ENCODE data around the gene SBF2. TPM values are rescaled to one million over a fixed set of nuclear protein-coding genes. Genes with fewer than 3 reads are reported as not detected.

Gene SBF2
- total RNA-seq, 2 experiments from 2014 or later = 15.8 to 18.6 TPM

GRCh38 chr11:9842923-9843322 is 451.1 kb downstream of the SBF2 start:
- POLR2A ChIA-PET = interaction anchor here (0.6 kb wide), 1 partner anchor 30 kb away, joined by 6 read pairs; no protein-coding TSS in a partner anchor
- Mint-ChIP-seq H3K27me3 (no peaks in the 10 kb centered on the region), H3K27ac (no peak overlapping the region), H3K4me3 (no peak overlapping the region), H3K9me3 (no peaks in the 10 kb centered on the region), H3K4me1 (peaks cover 36% of the 10 kb centered on the region), H3K36me3 (peaks cover 48% of the 10 kb centered on the region)
- ATAC-seq (ENCODE audit: low read depth) (no peak), DNase-seq (no peak)

- H3K27me3 Mint-ChIP-seq = no peaks in the 10 kb centered on the region
- H3K36me3 Mint-ChIP-seq = peaks cover 40% of the 10 kb centered on the region
- DNase-seq (no peak), ATAC-seq (ENCODE audit: low read depth) (no peak)
- H3K9me3 Mint-ChIP-seq = no peaks in the 10 kb centered on the region
- peaks cover 36% of the 10 kb centered on the region for H3K4me1 Mint-ChIP-seq
- H3K4me3 Mint-ChIP-seq = peak overlapping the region; percentile 57
- no peak overlapping the region for H3K27ac Mint-ChIP-seq
- POLR2A ChIA-PET = interaction anchor here (0.7 kb wide), 1 partner anchor 463 kb away, joined by 3 read pairs; no protein-coding TSS in a partner anchor
Measured at GRCh38 chr11:9840460-9841004, 453.5 kb downstream of the SBF2 start.

DNA sequence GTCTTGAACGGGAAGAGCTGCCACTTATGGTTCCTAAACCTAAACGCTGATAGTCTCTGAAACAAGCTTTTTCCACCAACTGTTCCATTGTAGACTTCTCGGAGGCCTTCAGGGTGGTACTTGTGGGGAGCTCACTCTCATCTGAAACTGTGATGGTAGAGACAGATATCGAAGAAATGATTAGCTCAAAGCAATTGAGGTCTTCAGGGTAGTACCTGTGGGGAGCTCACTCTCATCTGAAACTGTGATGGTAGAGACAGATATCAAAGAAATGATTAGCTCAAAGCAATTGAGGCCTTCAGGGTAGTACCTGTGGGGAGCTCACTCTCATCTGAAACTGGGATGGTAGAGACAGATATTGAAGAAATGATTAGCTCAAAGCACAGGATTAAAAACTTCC is 454.5 kb downstream of the SBF2 start:
- peak overlapping the region; percentile 72 for H3K27ac Mint-ChIP-seq
- H3K4me1 Mint-ChIP-seq = peaks cover 36% of the 10 kb centered on the region
- POLR2A ChIA-PET = no interaction called here
- DNase-seq = no peak
- no peak for ATAC-seq (ENCODE audit: low read depth)
- H3K36me3 Mint-ChIP-seq = peaks cover 37% of the 10 kb centered on the region
- H3K27me3 Mint-ChIP-seq = no peaks in the 10 kb centered on the region
- no peak overlapping the region for H3K4me3 Mint-ChIP-seq
- H3K9me3 Mint-ChIP-seq = no peaks in the 10 kb centered on the region

DNA sequence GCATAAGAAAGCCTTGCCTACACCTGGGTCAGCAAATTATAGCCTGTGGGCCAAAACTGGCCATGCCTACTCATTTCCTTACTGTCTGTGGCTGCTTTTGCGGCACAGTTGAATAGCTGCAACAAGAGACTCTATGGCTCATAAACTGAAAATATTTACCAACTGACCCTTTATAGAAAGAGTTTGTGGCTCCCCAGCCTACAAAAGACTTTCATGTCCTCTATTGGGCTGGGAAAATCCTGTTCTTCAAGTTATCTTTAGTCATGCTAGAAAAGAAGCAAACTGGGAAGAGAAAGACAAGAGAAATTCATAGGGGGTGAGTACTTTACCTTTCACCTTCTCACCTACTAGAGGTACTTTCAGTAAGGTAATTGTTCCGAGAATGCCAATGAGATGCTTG is 455.1 kb downstream of the SBF2 start:
- peak overlapping the region; percentile 72 for H3K27ac Mint-ChIP-seq
- H3K4me1 Mint-ChIP-seq = peaks cover 36% of the 10 kb centered on the region
- no peak overlapping the region for H3K4me3 Mint-ChIP-seq
- H3K9me3 Mint-ChIP-seq = no peaks in the 10 kb centered on the region
- DNase-seq = no peak
- no peaks in the 10 kb centered on the region for H3K27me3 Mint-ChIP-seq
- peaks cover 34% of the 10 kb centered on the region for H3K36me3 Mint-ChIP-seq
- no peak for ATAC-seq (ENCODE audit: low read depth)
- POLR2A ChIA-PET = no interaction called here

DNA sequence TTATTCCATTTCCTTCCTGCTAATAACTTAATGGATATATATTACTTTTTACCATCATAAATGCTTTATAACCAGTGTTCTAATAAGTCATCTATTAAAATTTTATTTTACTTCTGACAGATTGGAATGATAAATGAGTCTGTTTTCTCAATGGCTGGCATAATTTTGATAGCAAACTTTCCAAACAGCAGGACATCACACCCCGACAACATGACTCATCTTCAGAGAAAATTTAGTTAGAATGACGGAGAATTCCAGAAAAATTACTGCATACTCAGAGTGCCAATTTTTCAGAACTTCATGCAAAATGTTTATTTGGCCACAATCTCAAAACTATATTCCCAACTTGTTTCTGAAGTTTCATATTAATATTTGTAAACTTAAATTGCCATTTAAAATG is 455.8 kb downstream of the SBF2 start:
- Mint-ChIP-seq H3K36me3 (peaks cover 34% of the 10 kb centered on the region), H3K4me1 (peaks cover 35% of the 10 kb centered on the region), H3K27ac (no peak overlapping the region), H3K9me3 (no peaks in the 10 kb centered on the region), H3K4me3 (no peak overlapping the region), H3K27me3 (no peaks in the 10 kb centered on the region)
- ATAC-seq (ENCODE audit: low read depth) (no peak), DNase-seq (no peak)
- POLR2A ChIA-PET = no interaction called here

GRCh38 chr11:9834291-9834690 is 459.7 kb downstream of the SBF2 start:
- H3K36me3 Mint-ChIP-seq = peaks cover 15% of the 10 kb centered on the region
- no peak overlapping the region for H3K27ac Mint-ChIP-seq
- POLR2A ChIA-PET = no interaction called here
- H3K4me3 Mint-ChIP-seq = no peak overlapping the region
- no peaks in the 10 kb centered on the region for H3K27me3 Mint-ChIP-seq
- DNase-seq (no peak), ATAC-seq (ENCODE audit: low read depth) (no peak)
- no peaks in the 10 kb centered on the region for H3K9me3 Mint-ChIP-seq
- peaks cover 5% of the 10 kb centered on the region for H3K4me1 Mint-ChIP-seq

DNA sequence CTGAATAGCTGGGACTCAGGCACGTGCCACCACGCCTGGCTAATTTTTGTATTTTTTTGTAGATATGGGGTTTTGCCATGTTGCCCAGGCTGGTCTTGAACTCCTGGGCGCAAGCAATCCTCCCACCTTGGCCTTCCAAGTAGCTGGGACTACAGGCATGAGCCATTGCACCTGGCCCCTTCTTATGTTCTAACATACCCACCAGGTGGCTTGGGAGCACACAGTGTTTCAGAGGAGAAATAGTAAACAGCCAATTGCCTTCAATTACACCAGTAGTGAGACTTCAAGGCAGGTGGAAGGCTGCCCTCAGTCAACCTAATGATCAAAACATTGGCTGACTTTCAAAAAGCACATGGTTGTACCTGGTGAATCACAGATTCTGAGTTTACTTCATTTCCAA is 462.9 kb downstream of the SBF2 start:
- Mint-ChIP-seq H3K27ac (no peak overlapping the region), H3K4me1 (no peaks in the 10 kb centered on the region), H3K9me3 (no peaks in the 10 kb centered on the region), H3K27me3 (no peaks in the 10 kb centered on the region), H3K4me3 (no peak overlapping the region), H3K36me3 (peaks cover 9% of the 10 kb centered on the region)
- no peak for DNase-seq
- no peak for ATAC-seq (ENCODE audit: low read depth)
- POLR2A ChIA-PET = no interaction called here

DNA sequence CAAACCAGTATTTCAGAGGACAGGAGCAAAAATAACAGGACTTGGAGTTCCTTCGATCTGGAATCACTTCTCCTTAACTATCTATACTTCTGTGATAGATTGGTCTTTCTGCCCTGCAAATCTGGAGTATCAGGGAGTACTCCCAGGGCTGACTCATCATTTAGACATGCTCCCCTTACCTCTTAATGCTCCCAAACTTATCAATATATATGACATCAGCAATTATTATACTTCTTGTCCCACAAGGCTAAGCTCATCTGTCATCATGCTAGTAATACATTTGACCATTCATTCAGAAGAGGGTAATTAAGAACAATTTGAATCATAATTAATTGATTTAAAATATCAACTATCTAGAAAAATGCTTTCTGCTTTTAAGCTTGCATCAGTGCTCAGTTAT is 466.3 kb downstream of the SBF2 start:
- no peak for ATAC-seq (ENCODE audit: low read depth)
- POLR2A ChIA-PET = no interaction called here
- Mint-ChIP-seq H3K36me3 (peaks cover 6% of the 10 kb centered on the region), H3K9me3 (no peaks in the 10 kb centered on the region), H3K4me1 (no peaks in the 10 kb centered on the region), H3K27ac (no peak overlapping the region), H3K27me3 (no peaks in the 10 kb centered on the region), H3K4me3 (no peak overlapping the region)
- no peak for DNase-seq

- no peak overlapping the region for H3K27ac Mint-ChIP-seq
- H3K4me1 Mint-ChIP-seq = no peaks in the 10 kb centered on the region
- peaks cover 6% of the 10 kb centered on the region for H3K36me3 Mint-ChIP-seq
- ATAC-seq (ENCODE audit: low read depth) (no peak), DNase-seq (no peak)
- no peak overlapping the region for H3K4me3 Mint-ChIP-seq
- no peaks in the 10 kb centered on the region for H3K27me3 Mint-ChIP-seq
- POLR2A ChIA-PET = no interaction called here
- no peaks in the 10 kb centered on the region for H3K9me3 Mint-ChIP-seq
Measured at GRCh38 chr11:9826390-9826789, 467.6 kb downstream of the SBF2 start.

DNA sequence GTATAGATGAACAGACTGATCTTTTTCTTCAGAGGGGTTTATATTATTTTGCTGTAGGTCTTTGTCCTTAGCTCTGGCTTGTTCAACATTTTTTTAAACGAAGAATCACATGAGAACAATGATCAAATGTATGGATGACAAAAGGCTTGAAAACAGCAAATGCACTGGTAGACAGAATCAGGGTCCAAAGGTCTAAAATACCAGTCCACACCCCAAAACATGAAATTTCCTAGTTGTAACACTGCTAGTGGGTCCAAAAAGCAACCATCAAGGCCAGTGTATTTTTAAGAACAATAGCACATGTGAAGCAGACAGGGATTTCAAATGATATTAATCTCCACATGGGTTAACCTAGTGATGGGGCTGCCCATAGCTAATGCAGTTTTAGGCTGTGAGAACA is 468.1 kb downstream of the SBF2 start:
- Mint-ChIP-seq H3K4me3 (no peak overlapping the region), H3K4me1 (no peaks in the 10 kb centered on the region), H3K27ac (no peak overlapping the region), H3K27me3 (no peaks in the 10 kb centered on the region), H3K36me3 (peaks cover 6% of the 10 kb centered on the region), H3K9me3 (no peaks in the 10 kb centered on the region)
- ATAC-seq (ENCODE audit: low read depth) (no peak), DNase-seq (no peak)
- POLR2A ChIA-PET = no interaction called here

GRCh38 chr11:9825315-9825714 is 468.7 kb downstream of the SBF2 start:
- no peak overlapping the region for H3K4me3 Mint-ChIP-seq
- POLR2A ChIA-PET = no interaction called here
- peaks cover 6% of the 10 kb centered on the region for H3K36me3 Mint-ChIP-seq
- no peak overlapping the region for H3K27ac Mint-ChIP-seq
- DNase-seq (no peak), ATAC-seq (ENCODE audit: low read depth) (no peak)
- no peaks in the 10 kb centered on the region for H3K27me3 Mint-ChIP-seq
- no peaks in the 10 kb centered on the region for H3K4me1 Mint-ChIP-seq
- no peaks in the 10 kb centered on the region for H3K9me3 Mint-ChIP-seq

GRCh38 chr11:9823887-9824385 is 470.1 kb downstream of the SBF2 start:
- POLR2A ChIA-PET = no interaction called here
- no peaks in the 10 kb centered on the region for H3K27me3 Mint-ChIP-seq
- no peaks in the 10 kb centered on the region for H3K9me3 Mint-ChIP-seq
- H3K27ac Mint-ChIP-seq = no peak overlapping the region
- no peak overlapping the region for H3K4me3 Mint-ChIP-seq
- H3K36me3 Mint-ChIP-seq = peaks cover 4% of the 10 kb centered on the region
- ATAC-seq (ENCODE audit: low read depth) (no peak), DNase-seq (no peak)
- H3K4me1 Mint-ChIP-seq = no peaks in the 10 kb centered on the region

DNA sequence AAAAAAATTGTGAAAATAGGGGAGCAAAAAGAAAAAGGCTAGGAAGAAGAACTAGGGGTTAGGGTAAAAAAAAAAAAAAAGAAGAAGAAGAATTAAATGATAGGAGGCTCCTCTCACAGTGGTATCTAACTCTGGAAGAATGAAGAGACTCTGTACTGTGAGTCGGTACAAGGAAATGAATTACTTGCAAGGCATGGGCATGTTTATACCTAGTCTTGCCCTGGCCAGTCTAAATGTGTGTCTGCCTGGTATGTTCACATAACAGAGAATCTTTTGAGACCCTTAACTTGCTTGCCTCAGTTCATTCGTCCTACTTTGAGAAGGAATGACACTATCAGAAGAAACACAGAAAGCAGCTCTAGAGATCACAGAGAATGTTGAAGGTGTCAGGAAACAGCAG is 470.6 kb downstream of the SBF2 start:
- DNase-seq (no peak), ATAC-seq (ENCODE audit: low read depth) (no peak)
- Mint-ChIP-seq H3K36me3 (peaks cover 4% of the 10 kb centered on the region), H3K27me3 (no peaks in the 10 kb centered on the region), H3K27ac (no peak overlapping the region), H3K9me3 (no peaks in the 10 kb centered on the region), H3K4me1 (no peaks in the 10 kb centered on the region), H3K4me3 (no peak overlapping the region)
- POLR2A ChIA-PET = no interaction called here

- Mint-ChIP-seq H3K27ac (no peak overlapping the region), H3K27me3 (no peaks in the 10 kb centered on the region), H3K9me3 (no peaks in the 10 kb centered on the region), H3K4me3 (no peak overlapping the region), H3K36me3 (peaks cover 1% of the 10 kb centered on the region), H3K4me1 (no peaks in the 10 kb centered on the region)
- DNase-seq (no peak), ATAC-seq (ENCODE audit: low read depth) (no peak)
- POLR2A ChIA-PET = no interaction called here
Measured at GRCh38 chr11:9821008-9821752, 472.8 kb downstream of the SBF2 start.
